RWPE1 (cell line): ENCODE data around the gene LRRC47.
"Not testable (repeated sequence)": the region's sequence is repeated elsewhere in the genome, so short reads cannot be mapped to it uniquely, and the experiment has no call there.

Source experiments
- CTCF ChIA-PET: fragments of 350-600 bp; sonication (Branson Sonifier 250); formaldehyde crosslinking; extraction: SDS; loops from one replicate; lab custom pipeline; 2021; lab: Yijun Ruan, JAX
- POLR2A ChIA-PET: fragments of 400-600 bp; formaldehyde crosslinking; extraction: SDS; loops from one replicate; lab custom pipeline; 2020; ENCODE audit warnings: antibody characterized with exemption; ENCODE audit not compliant: low non-redundant PET; lab: Yijun Ruan, JAX
- DNase-seq: peaks from one replicate; pipeline ENCODE4 v3.0.0; 2012; ENCODE audit warnings: low spot score
- H3K27ac ChIP-seq: fragments of 450-650 bp; 2 replicates; pipeline ENCODE4 v1.5.1; 2017
- TF ChIP-seq, protein P1 (sequence below): fragments of 450-650 bp; conservative IDR thresholded peaks from 2 replicates; pipeline ENCODE4 v1.5.1; 2017; ENCODE audit warnings: low read depth, mild to moderate bottlenecking

The LRRC47 gene

DNA sequence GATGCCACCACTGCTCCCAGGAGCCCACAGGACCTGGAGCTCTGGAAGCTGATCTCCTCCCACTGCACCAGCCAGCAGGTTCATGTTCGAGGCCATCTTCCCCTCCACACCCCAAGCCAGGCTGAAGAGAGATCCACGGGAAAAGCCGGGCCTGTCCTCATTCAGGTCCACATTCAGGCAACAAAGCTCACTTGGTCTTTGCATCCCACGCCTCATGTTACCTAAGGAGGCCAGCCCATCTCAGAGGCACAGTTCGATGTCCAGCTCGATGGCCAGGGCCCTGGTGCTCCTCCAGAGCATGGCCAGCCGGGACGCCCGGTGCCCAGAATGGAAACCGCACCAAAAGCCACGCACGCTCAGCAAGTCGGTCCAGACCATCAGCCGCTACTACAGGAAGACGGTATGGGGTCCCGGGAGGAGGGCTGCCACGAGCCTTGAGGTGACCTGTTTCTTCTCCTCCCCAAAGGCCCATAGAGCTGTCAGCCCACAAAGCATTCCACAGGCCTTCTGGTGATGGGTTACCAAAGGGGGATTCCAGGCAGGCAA lies 43.8 kb downstream of the LRRC47 start, which contains the start of gene CCDC27:
CCDC27 (plus strand) TSS at position 51 of the 546 bp plus-strand sequence; CDS start at position 83, 32 bp downstream.
- CTCF ChIA-PET: no interaction called here

DNA sequence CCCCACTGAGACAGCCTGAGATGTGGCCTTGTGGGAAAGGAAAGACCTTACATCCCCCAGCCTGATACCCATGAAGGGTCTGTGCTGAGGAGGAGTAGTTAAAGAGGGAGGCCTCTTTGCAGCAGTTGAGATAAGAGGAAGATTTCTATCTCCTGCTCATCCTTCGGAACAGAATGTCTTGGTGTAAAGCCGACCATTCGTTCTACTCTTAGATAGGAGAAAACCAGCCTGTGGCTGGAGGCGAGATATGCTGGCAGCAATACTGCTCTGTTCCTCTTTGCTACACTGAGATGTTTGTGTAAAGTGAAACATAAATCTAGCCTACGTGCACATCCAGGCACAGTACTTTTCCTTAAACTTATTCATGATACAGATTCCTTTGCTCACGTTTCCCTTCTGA lies 45.6 kb downstream of the LRRC47 start:
- ChIA-PET POLR2A (no interaction called here), CTCF (interaction anchor here (0.6 kb wide), 1 partner anchor 125 kb away, joined by 3 read pairs; no protein-coding TSS in a partner anchor)
- TF ChIP-seq, protein P1, sequence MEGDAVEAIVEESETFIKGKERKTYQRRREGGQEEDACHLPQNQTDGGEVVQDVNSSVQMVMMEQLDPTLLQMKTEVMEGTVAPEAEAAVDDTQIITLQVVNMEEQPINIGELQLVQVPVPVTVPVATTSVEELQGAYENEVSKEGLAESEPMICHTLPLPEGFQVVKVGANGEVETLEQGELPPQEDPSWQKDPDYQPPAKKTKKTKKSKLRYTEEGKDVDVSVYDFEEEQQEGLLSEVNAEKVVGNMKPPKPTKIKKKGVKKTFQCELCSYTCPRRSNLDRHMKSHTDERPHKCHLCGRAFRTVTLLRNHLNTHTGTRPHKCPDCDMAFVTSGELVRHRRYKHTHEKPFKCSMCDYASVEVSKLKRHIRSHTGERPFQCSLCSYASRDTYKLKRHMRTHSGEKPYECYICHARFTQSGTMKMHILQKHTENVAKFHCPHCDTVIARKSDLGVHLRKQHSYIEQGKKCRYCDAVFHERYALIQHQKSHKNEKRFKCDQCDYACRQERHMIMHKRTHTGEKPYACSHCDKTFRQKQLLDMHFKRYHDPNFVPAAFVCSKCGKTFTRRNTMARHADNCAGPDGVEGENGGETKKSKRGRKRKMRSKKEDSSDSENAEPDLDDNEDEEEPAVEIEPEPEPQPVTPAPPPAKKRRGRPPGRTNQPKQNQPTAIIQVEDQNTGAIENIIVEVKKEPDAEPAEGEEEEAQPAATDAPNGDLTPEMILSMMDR: no peak
- DNase-seq: no peak
- no peak overlapping the region for H3K27ac ChIP-seq

More for the DNA sequence above, 43.8 kb downstream of the LRRC47 start, which contains the start of gene CCDC27:
- POLR2A ChIA-PET: no interaction called here
- no peak for DNase-seq
- TF ChIP-seq, protein P1: no peak
- no peak within 1 kb of the TSS for H3K27ac ChIP-seq

DNA sequence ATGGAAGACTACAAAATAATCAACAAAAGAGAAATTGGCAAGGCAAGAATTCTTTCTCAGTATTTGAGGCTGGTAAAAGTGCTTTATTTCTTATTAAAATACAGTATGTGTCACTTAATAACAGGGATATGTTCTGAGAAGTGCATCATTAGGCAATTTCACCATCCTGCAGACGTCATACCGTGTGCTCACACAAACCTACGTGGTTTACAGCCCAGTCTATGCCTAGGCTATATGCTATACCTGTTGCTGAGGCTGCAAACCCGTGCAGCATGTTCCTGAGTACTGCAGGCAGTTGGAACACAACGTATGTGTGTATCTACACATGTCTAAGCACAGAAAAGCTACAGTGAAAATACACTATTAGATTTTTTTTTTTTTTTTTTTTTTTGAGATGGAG lies 46.8 kb downstream of the LRRC47 start:
- ChIA-PET CTCF (no interaction called here), POLR2A (no interaction called here)
- TF ChIP-seq, protein P1: no peak
- H3K27ac ChIP-seq: no peak overlapping the region
- DNase-seq: no peak

DNA sequence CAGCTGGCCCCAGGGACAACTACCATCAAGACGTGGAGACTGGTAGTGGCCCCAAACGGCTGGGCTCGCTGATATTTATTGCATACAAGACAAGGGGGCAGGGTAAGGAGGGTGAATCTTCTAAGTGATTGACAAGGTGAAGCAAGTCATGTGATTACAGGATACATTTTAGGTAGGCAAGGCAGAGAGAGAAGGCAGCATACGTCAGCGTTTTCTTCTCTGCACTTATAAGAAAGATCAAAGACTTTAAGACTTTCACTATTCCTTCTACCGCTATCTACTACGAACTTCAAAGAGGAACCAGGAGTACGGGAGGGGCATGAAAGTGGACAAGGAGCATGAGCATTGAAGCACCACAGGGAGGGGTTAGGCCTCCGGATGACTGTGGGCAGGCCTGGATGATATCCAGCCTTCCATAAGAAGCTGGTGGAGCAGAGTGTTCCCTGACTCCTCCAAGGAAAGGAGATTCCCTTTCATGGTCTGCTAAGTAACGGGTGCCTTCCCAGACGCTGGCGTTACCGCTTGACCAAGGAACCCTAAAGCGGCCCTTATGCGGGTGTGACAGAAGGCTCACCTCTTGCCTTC lies 47.9 kb downstream of the LRRC47 start:
- H3K27ac ChIP-seq, DNase-seq, POLR2A ChIA-PET: not testable (repeated sequence)
- CTCF ChIA-PET: interaction anchor here (0.7 kb wide), 1 partner anchor 1229 kb away, joined by 3 read pairs; no protein-coding TSS in a partner anchor

DNA sequence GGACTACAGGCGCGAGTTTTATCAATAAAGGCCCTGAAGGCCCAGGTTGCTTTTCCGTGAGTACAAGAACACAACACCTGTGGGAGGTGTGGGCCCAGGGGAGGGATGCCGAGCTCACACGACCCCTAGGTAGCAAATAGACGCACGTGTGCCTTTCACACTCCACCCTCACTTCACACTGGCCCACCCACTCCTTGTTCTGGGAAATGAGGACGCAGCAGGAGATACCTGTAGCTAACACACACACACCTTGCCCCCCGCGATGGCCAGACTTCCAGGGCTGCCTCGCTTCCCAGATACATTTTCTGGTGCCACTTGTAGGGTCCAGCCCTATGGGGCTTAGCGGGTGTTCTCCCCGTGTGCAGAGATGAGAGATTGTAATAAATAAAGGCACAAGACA lies 48.4 kb downstream of the LRRC47 start:
- no peak overlapping the region for H3K27ac ChIP-seq
- no peak for DNase-seq
- POLR2A ChIA-PET: no interaction called here
- CTCF ChIA-PET: no interaction called here
- TF ChIP-seq, protein P1: no peak

DNA sequence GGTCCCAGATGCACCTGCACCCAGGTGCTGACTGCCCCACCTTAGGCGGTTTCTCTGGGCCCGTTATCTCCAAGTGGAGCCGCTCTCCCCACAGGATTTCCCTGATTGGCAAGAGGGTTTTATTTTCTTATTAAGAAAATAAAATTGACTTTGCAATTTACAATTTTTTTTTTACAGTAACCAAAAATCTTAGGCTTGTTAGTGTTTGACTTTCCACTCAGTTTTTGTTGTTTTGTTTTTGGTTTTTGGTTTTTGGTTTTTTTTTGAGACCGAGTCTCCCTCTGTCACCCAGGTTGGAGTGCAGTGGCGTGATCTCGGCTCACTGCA lies 48.8 kb downstream of the LRRC47 start:
- ChIA-PET POLR2A (no interaction called here), CTCF (no interaction called here)
- TF ChIP-seq, protein P1: no peak
- no peak for DNase-seq
- H3K27ac ChIP-seq: no peak overlapping the region

DNA sequence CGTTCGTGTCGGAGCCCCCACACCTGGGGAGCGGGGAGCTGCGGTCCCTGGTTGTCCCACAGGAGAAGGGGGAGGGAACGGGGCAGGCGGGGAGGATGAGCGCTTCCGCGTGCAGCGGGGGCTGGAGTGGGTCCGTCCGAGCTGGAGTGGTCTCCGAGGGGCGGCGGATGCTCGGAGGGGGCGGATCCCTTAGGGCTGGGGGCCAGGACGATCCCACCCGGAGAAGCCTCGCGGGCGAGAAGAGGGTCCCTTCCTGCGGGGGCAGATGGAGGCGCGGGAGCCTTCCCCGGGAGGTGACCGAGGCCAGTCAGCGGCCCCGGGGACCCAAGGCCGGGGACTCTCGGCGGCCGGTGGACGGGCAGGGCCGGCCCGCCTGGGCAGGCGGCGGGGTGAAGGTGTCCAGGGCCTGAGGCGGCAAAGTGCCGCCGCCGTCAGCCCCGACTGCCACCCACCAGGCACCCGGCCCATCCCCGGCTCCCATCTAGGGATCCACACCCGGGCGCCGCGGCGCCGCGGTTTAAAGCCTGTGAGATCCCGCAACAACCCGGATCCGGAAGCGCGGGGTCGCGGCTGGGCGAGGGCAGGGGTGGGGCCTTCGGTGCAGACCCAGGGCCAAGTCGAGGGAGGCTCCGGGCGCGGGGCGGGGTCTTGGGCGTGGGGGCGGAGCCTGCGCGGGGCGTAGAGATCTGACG lies 49.3 kb downstream of the LRRC47 start:
- peak overlapping the region; percentile 65 for H3K27ac ChIP-seq
- TF ChIP-seq, protein P1: no peak
- POLR2A ChIA-PET: no interaction called here
- peak; percentile 90 for DNase-seq
- CTCF ChIA-PET: no interaction called here
